ENCODE data around the gene MARS1.

The MARS1 gene

DNA sequence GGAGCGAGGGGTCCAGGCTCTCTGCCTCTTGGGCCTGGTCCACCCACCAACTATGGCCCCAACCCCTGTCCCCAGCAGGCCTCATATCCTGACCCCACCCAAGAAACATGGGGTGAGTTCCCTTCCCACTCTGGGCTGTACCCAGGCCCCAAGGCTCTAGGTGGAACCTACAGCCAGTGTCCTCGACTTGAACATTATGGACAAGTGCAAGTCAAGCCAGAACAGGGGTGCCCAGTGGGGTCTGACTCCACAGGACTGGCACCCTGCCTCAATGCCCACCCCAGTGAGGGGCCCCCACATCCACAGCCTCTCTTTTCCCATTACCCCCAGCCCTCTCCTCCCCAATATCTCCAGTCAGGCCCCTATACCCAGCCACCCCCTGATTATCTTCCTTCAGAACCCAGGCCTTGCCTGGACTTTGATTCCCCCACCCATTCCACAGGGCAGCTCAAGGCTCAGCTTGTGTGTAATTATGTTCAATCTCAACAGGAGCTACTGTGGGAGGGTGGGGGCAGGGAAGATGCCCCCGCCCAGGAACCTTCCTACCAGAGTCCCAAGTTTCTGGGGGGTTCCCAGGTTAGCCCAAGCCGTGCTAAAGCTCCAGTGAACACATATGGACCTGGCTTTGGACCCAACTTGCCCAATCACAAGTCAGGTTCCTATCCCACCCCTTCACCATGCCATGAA lies 16.8 kb upstream of the MARS1 start:
- TF ChIP-seq, protein P1, sequence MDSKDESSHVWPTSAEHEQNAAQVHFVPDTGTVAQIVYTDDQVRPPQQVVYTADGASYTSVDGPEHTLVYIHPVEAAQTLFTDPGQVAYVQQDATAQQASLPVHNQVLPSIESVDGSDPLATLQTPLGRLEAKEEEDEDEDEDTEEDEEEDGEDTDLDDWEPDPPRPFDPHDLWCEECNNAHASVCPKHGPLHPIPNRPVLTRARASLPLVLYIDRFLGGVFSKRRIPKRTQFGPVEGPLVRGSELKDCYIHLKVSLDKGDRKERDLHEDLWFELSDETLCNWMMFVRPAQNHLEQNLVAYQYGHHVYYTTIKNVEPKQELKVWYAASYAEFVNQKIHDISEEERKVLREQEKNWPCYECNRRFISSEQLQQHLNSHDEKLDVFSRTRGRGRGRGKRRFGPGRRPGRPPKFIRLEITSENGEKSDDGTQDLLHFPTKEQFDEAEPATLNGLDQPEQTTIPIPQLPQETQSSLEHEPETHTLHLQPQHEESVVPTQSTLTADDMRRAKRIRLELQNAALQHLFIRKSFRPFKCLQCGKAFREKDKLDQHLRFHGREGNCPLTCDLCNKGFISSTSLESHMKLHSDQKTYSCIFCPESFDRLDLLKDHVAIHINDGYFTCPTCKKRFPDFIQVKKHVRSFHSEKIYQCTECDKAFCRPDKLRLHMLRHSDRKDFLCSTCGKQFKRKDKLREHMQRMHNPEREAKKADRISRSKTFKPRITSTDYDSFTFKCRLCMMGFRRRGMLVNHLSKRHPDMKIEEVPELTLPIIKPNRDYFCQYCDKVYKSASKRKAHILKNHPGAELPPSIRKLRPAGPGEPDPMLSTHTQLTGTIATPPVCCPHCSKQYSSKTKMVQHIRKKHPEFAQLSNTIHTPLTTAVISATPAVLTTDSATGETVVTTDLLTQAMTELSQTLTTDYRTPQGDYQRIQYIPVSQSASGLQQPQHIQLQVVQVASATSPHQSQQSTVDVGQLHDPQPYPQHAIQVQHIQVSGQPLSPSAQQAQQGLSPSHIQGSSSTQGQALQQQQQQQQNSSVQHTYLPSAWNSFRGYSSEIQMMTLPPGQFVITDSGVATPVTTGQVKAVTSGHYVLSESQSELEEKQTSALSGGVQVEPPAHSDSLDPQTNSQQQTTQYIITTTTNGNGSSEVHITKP (tag by site-specific recombination; IDR thresholded peaks at IDR 0.05), result 0 out of 2 replicates have a peak, but pooled peaks have one; percentile 15
- TF ChIP-seq PRDM2 (tag by site-specific recombination; IDR thresholded peaks at IDR 0.05; ENCODE audit: borderline replicate concordance), result no peak
- ChIA-PET CTCF (interaction anchor here (1.2 kb wide), 1 partner anchor 13 kb away, joined by 6 read pairs; the partner anchor contains the start of gene GLI1), POLR2A (no interaction called here)
- no peaks in the 10 kb centered on the region for H3K4me1 ChIP-seq (ENCODE audit: control insufficient read depth, insufficient read depth, low read length)
- H3K36me3 ChIP-seq (ENCODE audit: control insufficient read depth in 2 of 2, insufficient read depth in 1 of 2, low read length in 2 of 2), result no peaks in the 10 kb centered on the region
- no peaks in the 10 kb centered on the region for H3K9me3 ChIP-seq (ENCODE audit: control insufficient read depth, insufficient read depth, low read depth, low read length)
- H3K27ac ChIP-seq (ENCODE audit: extremely low read depth, low read depth, low read length), result no peak overlapping the region
- no peak overlapping the region for H3K4me3 ChIP-seq (ENCODE audit: low read depth, low read length)

GRCh38 chr12:57471661-57472060 lies 16.2 kb upstream of the MARS1 start:
- no peaks in the 10 kb centered on the region for H3K36me3 ChIP-seq (ENCODE audit: control insufficient read depth in 2 of 2, insufficient read depth in 1 of 2, low read length in 2 of 2)
- no peak overlapping the region for H3K4me3 ChIP-seq (ENCODE audit: low read depth, low read length)
- no peak overlapping the region for H3K27ac ChIP-seq (ENCODE audit: extremely low read depth, low read depth, low read length)
- ChIA-PET POLR2A (no interaction called here), CTCF (interaction anchor here (0.6 to 1.5 kb wide), 2 partner anchors 9 to 18 kb away, joined by 3 to 5 read pairs; no protein-coding TSS in a partner anchor)
- H3K4me1 ChIP-seq (ENCODE audit: control insufficient read depth, insufficient read depth, low read length), result no peaks in the 10 kb centered on the region
- no peaks in the 10 kb centered on the region for H3K9me3 ChIP-seq (ENCODE audit: control insufficient read depth, insufficient read depth, low read depth, low read length)
- TF ChIP-seq ZNF239 (tag by site-specific recombination; IDR thresholded peaks at IDR 0.05) (no peak), ZNF488 (tag by site-specific recombination; IDR thresholded peaks at IDR 0.05) (no peak), ZBTB1 (tag by site-specific recombination; IDR thresholded peaks at IDR 0.05) (no peak), ZNF658 (tag by site-specific recombination; IDR thresholded peaks at IDR 0.05) (no peak), ZNF776 (tag by site-specific recombination; IDR thresholded peaks at IDR 0.05; ENCODE audit: borderline replicate concordance) (no peak), ZNF768 (tag by site-specific recombination; IDR thresholded peaks at IDR 0.05) (no peak), SP2 (tag by site-specific recombination; IDR thresholded peaks at IDR 0.05) (no peak), ZNF664 (tag by site-specific recombination; IDR thresholded peaks at IDR 0.05) (no peak), ZNF280C (tag by site-specific recombination; IDR thresholded peaks at IDR 0.05) (no peak), ZNF121 (tag by site-specific recombination; IDR thresholded peaks at IDR 0.05) (no peak), ZNF350 (tag by site-specific recombination; IDR thresholded peaks at IDR 0.05) (no peak), ZNF221 (tag by site-specific recombination; IDR thresholded peaks at IDR 0.05; ENCODE audit: borderline replicate concordance) (no peak), ZNF366 (tag by site-specific recombination; conservative IDR thresholded peaks at IDR 0.05) (no peak), ZNF473 (tag by site-specific recombination; IDR thresholded peaks at IDR 0.05) (no peak), ZNF175 (tag by site-specific recombination; IDR thresholded peaks at IDR 0.05) (no peak), ZNF514 (tag by site-specific recombination; IDR thresholded peaks at IDR 0.05) (no peak), ZNF274 (IDR thresholded peaks at IDR 0.05; ENCODE audit: low read length) (no peak), ZNF274 (tag by site-specific recombination; IDR thresholded peaks at IDR 0.05; ENCODE audit: borderline replicate concordance) (no peak), FEZF1 (tag by site-specific recombination; IDR thresholded peaks at IDR 0.05) (no peak)
- TF ChIP-seq, protein P2, sequence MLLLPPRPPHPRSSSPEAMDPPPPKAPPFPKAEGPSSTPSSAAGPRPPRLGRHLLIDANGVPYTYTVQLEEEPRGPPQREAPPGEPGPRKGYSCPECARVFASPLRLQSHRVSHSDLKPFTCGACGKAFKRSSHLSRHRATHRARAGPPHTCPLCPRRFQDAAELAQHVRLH (tag by site-specific recombination; IDR thresholded peaks at IDR 0.05), result no peak
